ENCODE results near the gene CYTH1. TPM values are rescaled to one million over a fixed set of nuclear protein-coding genes. Genes with fewer than 3 reads are reported as not detected.
"Not testable (repeated sequence)": the region's sequence is repeated elsewhere in the genome, so short reads cannot be mapped to it uniquely, and the experiment has no call there.

Gene CYTH1
- total and polyA plus RNA-seq, 10 of the 15 experiments (the other 5 are each of a cell fraction or from before 2014, with no cell fraction given): 6.6 to 188 (median 145) TPM

GRCh38 chr17:78751000-78751399 is 31.1 kb downstream of the CYTH1 start:
- ATAC-seq; H4K20me1 ChIP-seq (ENCODE audit: control insufficient read depth, insufficient read depth); DNase-seq (ENCODE audit: low read depth, low spot score); H3K4me3 ChIP-seq; H2AFZ ChIP-seq (ENCODE audit: control insufficient read depth, low read depth, low read length); H3K36me3 ChIP-seq (ENCODE audit: control insufficient read depth in 2 of 2, insufficient read depth in 2 of 2, low read length in 1 of 2); in situ Hi-C loops (cut with MboI); H3K4me2 ChIP-seq (ENCODE audit: control insufficient read depth, insufficient read depth); H3K27me3 ChIP-seq (replicated peaks in 1 of 2; ENCODE audit: control insufficient read depth in 2 of 2, insufficient read depth in 2 of 2, low read length in 1 of 2); H3K9ac ChIP-seq (ENCODE audit: control insufficient read depth, insufficient read depth, low read length); intact Hi-C loops (cut with micrococcal nuclease; ENCODE audit: unreplicated experiment); BruUV-seq (replicated peaks); FAIRE-seq; H3K9me3 ChIP-seq (replicated peaks; ENCODE audit: control insufficient read depth, insufficient read depth, low read length): not testable (repeated sequence)
- ChIA-PET POLR2A (interaction anchor here (0.7 to 6.6 kb wide), 3 partner anchors 18 to 858 kb away, joined by 3 to 67 read pairs (median 5); no protein-coding TSS in a partner anchor), CTCF (interaction anchor here (1.0 to 2.0 kb wide), 3 partner anchors 8 to 54 kb away, joined by 3 to 5 read pairs (median 3); no protein-coding TSS in a partner anchor), SMC1A (ENCODE audit: uncharacterized antibody, unreplicated experiment) (interaction anchor here (0.8 to 2.2 kb wide), 7 partner anchors 10 to 41 kb away, joined by 3 to 6 read pairs (median 4); no protein-coding TSS in a partner anchor), RAD21 (ENCODE audit: unreplicated experiment) (interaction anchor here (3.6 to 6.2 kb wide), 2 partner anchors 15 kb away, joined by 11 to 58 read pairs; no protein-coding TSS in a partner anchor)
- Histone ChIP-seq H3K27ac (ENCODE audit: control insufficient read depth, insufficient read depth) (peak overlapping the region; percentile 43; the same call in 1 of the 2 replicates), H3K79me2 (ENCODE audit: control insufficient read depth, insufficient read depth, low read length) (peaks cover 98% of the 10 kb centered on the region), H3K4me1 (ENCODE audit: control insufficient read depth, insufficient read depth, low read length) (peaks cover 51% of the 10 kb centered on the region)
- WGBS (ENCODE audit: insufficient coverage, insufficient replicate concordance, low lambda C conversion rate, missing lambda C conversion rate): 68% methylated on average over 5 of the region's 5 CpGs
- TF ChIP-seq POLR2AphosphoS5 (IDR thresholded peaks at IDR 0.05; ENCODE audit: low read length): 0 out of 2 replicates have a peak, but pooled peaks have one; percentile 10

- Histone ChIP-seq H2AFZ (ENCODE audit: control insufficient read depth, low read depth, low read length) (no peak overlapping the region), H3K27ac (ENCODE audit: control insufficient read depth, insufficient read depth) (peak overlapping the region; percentile 79), H3K9me3 (replicated peaks; ENCODE audit: control insufficient read depth, insufficient read depth, low read length) (no peaks in the 10 kb centered on the region; the same call in 2 of the 3 replicates), H4K20me1 (ENCODE audit: control insufficient read depth, insufficient read depth) (0 out of 2 replicates have a peak, but pooled peaks cover 2% of the 10 kb centered on the region), H3K4me1 (ENCODE audit: control insufficient read depth, insufficient read depth, low read length) (peaks cover 64% of the 10 kb centered on the region), H3K36me3 (ENCODE audit: control insufficient read depth in 2 of 2, insufficient read depth in 2 of 2, low read length in 1 of 2) (peaks cover 2% of the 10 kb centered on the region in 2 experiments; a peak in 2 of 4 replicates), H3K4me3 (peak overlapping the region; percentile 51), H3K4me2 (ENCODE audit: control insufficient read depth, insufficient read depth) (peak overlapping the region; percentile 97), H3K79me2 (ENCODE audit: control insufficient read depth, insufficient read depth, low read length) (peaks cover 98% of the 10 kb centered on the region), H3K9ac (ENCODE audit: control insufficient read depth, insufficient read depth, low read length) (peak overlapping the region; percentile 24; the same call in 1 of the 2 replicates), H3K27me3 (replicated peaks in 1 of 2; ENCODE audit: control insufficient read depth in 2 of 2, insufficient read depth in 2 of 2, low read length in 1 of 2) (no peaks in the 10 kb centered on the region)
- BruUV-seq (replicated peaks): no TSS peak
- peak; percentile 52 for FAIRE-seq
- in situ Hi-C loops (cut with MboI): no loop called here
- ATAC-seq: peak; percentile 84
- WGBS (ENCODE audit: insufficient coverage, insufficient replicate concordance, low lambda C conversion rate, missing lambda C conversion rate): 6% methylated on average over 8 of the region's 8 CpGs
- POLR2A ChIA-PET: interaction anchor here (0.6 to 6.6 kb wide), 12 partner anchors 9 to 53 kb away, joined by 3 to 67 read pairs (median 6); no protein-coding TSS in a partner anchor
- RAD21 ChIA-PET (ENCODE audit: unreplicated experiment): interaction anchor here (1.2 to 6.2 kb wide), 13 partner anchors 9 to 252 kb away, joined by 3 to 58 read pairs (median 9); partner anchors contain the start of gene CYTH1
- CTCF ChIA-PET: interaction anchor here (1.1 to 5.0 kb wide), 14 partner anchors 8 to 252 kb away, joined by 3 to 56 read pairs (median 8); no protein-coding TSS in a partner anchor
- SMC1A ChIA-PET (ENCODE audit: uncharacterized antibody, unreplicated experiment): interaction anchor here (1.0 to 4.6 kb wide), 17 partner anchors 9 to 252 kb away, joined by 3 to 41 read pairs (median 13); no protein-coding TSS in a partner anchor
- intact Hi-C loops (cut with micrococcal nuclease; ENCODE audit: unreplicated experiment): loop anchor here (1.0 kb wide), 1 partner anchor 29 kb away; no protein-coding TSS in a partner anchor
- DNase-seq (ENCODE audit: low read depth, low spot score): peak; percentile 74
- TF ChIP-seq BCL3 (IDR thresholded peaks at IDR 0.05; ENCODE audit: borderline replicate concordance, insufficient read depth, low read depth, low read length, poor library complexity, severe bottlenecking) (no peak), LARP7 (IDR thresholded peaks at IDR 0.05) (no peak; the same call in 1 of the 2 replicates), PKNOX1 (IDR thresholded peaks at IDR 0.05) (peak; percentile 44; the same call in 1 of the 2 replicates), CUX1 (IDR thresholded peaks at IDR 0.05; ENCODE audit: insufficient replicate concordance, low read depth, low read length) (no peak)
Observed at GRCh38 chr17:78748730-78749317, 33.2 kb downstream of the CYTH1 start.

Measured in GM12878 (cell line).